Endometrial microvascular endothelial cells (primary cell): ENCODE data around the gene ELOVL6. TPM values are rescaled to one million over a fixed set of nuclear protein-coding genes. Genes with fewer than 3 reads are reported as not detected.
"Not testable (repeated sequence)": the region's sequence is repeated elsewhere in the genome, so short reads cannot be mapped to it uniquely, and the experiment has no call there.

Experiments
- in situ Hi-C: cut with HindIII; loops from 2 replicates; pipeline ENCODE4 v1.10.0; 2017; ENCODE audit warnings: low sequenced_read_pairs, low pct_unique_long_range_greater_than_20kb; ENCODE audit errors: inconsistent ontology term
- total RNA-seq: library from RNA; depleted of rRNA; stranded (reverse); fragments of >200 nt; gene quantifications from one replicate; pipeline ENCODE4 v1.2.3, GENCODE V29; 2015; ENCODE audit errors: inconsistent ontology term

The ELOVL6 gene
- total RNA-seq, 1 donor from 2014 or later: 7.7 TPM

GRCh38 chr4:110165382-110166286, 32.8 kb downstream of the ELOVL6 start:
- in situ Hi-C loops: no loop called here

GRCh38 chr4:110164856-110165255, 33.6 kb downstream of the ELOVL6 start:
- in situ Hi-C loops: no loop called here

GRCh38 chr4:110164251-110164650, 34.2 kb downstream of the ELOVL6 start:
- in situ Hi-C loops: no loop called here

- in situ Hi-C loops: no loop called here
Observed at GRCh38 chr4:110163327-110164069, 34.9 kb downstream of the ELOVL6 start.

GRCh38 chr4:110160618-110161017, 37.8 kb downstream of the ELOVL6 start:
- in situ Hi-C loops: no loop called here

GRCh38 chr4:110159541-110159940, 38.9 kb downstream of the ELOVL6 start:
- in situ Hi-C loops: no loop called here

GRCh38 chr4:110157580-110157979, 40.8 kb downstream of the ELOVL6 start:
- in situ Hi-C loops: no loop called here

GRCh38 chr4:110157166-110157565, 41.2 kb downstream of the ELOVL6 start:
- in situ Hi-C loops: not testable (repeated sequence)

- in situ Hi-C loops: no loop called here
Observed at GRCh38 chr4:110156442-110156841, 42.0 kb downstream of the ELOVL6 start.

GRCh38 chr4:110155654-110156053, 42.8 kb downstream of the ELOVL6 start:
- in situ Hi-C loops: no loop called here

GRCh38 chr4:110154582-110154981, 43.8 kb downstream of the ELOVL6 start:
- in situ Hi-C loops: no loop called here

- in situ Hi-C loops: no loop called here
Observed at GRCh38 chr4:110152386-110152785, 46.0 kb downstream of the ELOVL6 start.

- in situ Hi-C loops: no loop called here
Observed at GRCh38 chr4:110149089-110149488, 49.3 kb downstream of the ELOVL6 start.

- in situ Hi-C loops: no loop called here
Observed at GRCh38 chr4:110142461-110142860, 56.0 kb downstream of the ELOVL6 start.

- in situ Hi-C loops: no loop called here
Observed at GRCh38 chr4:110139815-110140214, 58.6 kb downstream of the ELOVL6 start.

GRCh38 chr4:110139111-110139510, 59.3 kb downstream of the ELOVL6 start:
- in situ Hi-C loops: no loop called here

GRCh38 chr4:110138551-110138950, 59.9 kb downstream of the ELOVL6 start:
- in situ Hi-C loops: no loop called here

GRCh38 chr4:110137829-110138228, 60.6 kb downstream of the ELOVL6 start:
- in situ Hi-C loops: no loop called here

- in situ Hi-C loops: no loop called here
Observed at GRCh38 chr4:110135523-110135922, 62.9 kb downstream of the ELOVL6 start.

GRCh38 chr4:110135076-110135475, 63.3 kb downstream of the ELOVL6 start:
- in situ Hi-C loops: no loop called here
